COLO668 (cell line): ENCODE data around the gene PTCHD1.

Source experiments
- DNase-seq: peaks from one replicate; lab custom pipeline; 2025; ENCODE audit not compliant: unreplicated experiment; lab: John Stamatoyannopoulos, UW

The PTCHD1 gene

DNA sequence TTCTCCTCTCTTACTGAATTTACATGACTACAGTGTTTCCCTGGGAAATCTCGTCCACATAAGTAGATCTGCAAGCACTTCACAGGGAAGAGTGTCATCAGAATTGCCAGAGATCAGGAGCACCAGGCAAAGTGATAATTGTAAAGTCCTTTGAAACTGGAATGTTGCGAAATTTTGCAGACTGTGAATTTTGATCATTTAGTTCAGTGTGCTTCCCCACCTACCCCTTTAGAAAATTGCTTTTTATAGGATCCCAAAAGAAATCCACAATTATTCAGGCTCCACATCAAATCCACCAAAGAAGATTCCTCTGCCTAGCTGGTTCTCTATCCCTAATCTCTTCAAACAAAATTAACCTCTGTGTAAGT, 10.2 kb downstream of the PTCHD1 start:
- DNase-seq, result no peak

DNA sequence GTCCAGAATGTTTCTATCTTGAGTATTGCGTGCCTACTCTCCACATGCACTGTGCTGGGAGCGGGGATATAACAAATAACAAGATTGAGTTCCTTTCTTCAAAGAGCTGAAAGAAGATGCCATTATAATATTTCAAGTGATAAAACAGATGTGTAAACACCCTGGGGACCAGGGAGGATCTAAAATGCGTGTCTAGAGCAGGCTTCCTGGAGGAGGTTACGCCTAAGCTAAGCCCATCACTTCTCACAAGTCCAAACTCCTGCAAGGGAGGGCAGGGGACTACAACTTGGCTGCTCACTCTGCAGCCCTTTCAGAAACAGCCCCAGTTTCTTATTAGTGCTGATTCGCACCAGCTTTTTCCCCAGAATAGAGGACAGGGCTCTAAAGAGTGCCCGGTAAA, 21.5 kb downstream of the PTCHD1 start:
- DNase-seq, result no peak

DNA sequence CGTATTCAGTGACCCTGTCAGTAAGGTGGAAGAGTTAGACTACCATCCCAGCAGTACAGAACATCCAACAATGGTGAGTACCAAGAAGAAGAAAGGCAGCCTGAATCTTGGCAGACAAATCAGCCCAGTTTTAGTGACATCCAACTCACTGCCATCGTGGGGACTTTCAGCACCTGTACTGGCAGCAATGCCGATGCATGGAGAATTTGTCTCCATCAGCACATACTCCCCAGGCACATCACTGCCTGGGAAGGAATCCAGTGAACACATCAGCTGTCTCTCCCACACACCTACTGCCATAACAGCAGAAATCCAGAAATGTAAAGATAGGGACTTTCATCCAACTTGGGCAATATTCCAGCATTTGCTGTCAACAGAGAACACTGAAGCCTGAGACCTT, 29.8 kb downstream of the PTCHD1 start:
- DNase-seq, result no peak

DNA sequence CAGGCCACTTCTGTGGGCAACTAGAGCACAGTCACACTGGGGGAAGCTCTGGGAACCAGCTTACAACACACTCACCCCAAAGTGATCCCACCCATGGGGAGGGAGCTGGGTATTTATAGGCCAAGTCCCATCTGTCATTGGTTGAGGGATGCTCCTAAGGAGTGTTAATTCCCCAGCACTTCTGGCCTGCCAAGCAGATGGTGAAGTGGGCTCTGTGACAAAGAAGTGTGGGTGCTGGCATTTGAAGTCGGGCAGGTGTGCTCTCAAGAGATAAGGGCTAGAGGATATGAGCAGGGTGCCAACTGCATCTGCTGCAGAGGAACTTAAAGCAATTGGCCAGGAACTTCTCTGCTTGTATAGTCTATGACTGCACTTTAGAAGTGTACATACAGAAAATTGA, 30.9 kb downstream of the PTCHD1 start:
- DNase-seq, result no peak

DNA sequence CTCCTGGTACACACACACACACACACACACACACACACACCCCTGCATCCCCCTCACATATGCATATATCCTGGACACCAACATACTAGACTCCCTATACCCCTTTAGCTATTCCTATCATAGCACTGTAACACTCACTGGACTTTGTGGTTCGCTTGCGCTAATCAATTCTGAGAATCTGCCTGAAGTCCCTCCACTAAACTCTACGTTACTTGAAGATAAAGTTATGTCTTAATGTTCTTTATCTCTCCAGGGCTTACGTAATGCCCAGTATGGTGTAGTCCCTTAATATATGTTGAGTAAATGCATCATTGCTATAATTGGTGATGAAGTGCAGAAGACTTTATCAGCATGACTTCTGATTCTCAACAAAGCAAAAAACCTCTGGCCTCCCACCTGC, 32.3 kb downstream of the PTCHD1 start:
- DNase-seq, result no peak

DNA sequence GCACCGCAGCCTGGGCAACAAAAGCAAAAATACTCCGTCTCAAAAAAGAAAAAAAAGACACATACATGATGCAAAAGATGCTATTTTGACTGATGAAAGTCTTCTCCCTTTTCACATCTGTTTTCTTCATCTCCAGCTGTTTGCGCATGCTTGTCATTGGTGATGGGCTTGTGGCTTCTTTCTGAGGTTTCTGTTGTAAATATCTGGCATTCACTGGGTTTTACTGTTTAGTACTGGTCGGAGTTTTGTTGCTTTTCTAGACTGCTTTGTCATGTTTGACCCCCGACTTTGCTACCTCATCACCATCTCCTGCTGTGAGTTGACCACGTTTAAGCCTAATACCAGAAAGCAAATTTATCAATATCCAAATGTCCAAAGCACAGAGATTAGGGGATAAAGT, 34.4 kb downstream of the PTCHD1 start:
- no peak for DNase-seq

DNA sequence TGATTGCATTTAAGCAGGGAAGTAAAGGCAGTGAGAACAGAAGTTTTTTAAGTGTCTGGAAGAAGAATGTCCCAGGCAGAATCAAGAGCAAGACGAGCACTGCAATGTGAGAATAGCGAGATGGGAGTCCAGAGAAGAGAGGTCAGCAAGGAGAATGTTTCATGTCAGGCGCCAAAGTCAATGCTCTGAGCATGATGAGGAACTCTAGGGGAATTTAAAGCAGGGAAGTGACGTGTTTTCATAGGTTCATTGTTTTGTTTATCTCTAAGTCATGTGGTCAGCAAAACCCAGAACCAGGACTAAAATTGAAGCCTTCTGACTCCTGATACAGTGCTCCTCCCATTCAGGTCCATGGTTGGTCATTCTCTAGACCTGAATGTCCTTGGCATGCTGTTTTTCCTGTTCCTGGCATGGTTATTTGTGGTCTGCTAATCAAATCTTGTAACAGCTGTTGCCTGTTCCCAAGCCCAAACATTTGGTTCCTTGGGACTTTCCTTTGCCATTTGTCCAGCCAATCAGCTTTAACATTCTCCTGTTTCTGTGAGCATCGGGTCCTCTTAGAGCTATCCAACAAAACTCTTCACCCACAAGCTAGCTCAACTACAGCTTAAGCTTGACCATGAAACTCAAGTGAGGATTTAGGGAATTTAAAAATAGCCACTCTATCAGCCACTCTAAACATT, 37.7 kb downstream of the PTCHD1 start:
- DNase-seq, result no peak

DNA sequence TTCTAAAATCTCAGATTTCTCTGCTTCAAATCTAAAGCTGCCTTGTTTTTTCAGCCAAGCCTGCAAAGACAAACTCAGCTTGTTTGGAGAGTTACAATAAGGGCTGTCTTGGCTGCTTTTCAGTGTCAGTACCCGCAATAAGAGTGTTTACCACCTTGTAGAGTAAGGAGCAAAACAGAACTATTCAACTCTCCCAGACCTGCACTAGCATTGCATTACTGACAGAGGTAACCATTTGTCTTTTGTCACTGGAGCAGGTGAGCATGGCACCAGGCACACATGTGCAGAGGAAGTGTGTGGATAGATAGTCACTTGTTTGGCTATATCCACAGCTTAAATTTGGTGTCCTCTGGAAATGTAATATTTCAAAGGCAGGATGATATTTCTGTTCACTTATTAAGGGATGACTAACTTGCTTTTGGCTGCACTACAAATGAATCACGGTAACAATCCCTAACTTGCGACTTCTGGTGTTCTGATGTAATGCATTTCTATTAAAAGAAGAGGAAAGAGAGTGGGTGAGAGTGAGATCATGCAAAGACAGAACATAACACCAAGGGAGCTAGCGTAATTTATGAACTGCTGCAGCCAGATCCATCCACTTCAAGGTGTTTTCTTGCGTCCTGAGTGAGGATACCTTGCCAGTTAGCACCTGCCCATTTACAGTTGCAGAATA, 38.6 kb downstream of the PTCHD1 start:
- no peak for DNase-seq

DNA sequence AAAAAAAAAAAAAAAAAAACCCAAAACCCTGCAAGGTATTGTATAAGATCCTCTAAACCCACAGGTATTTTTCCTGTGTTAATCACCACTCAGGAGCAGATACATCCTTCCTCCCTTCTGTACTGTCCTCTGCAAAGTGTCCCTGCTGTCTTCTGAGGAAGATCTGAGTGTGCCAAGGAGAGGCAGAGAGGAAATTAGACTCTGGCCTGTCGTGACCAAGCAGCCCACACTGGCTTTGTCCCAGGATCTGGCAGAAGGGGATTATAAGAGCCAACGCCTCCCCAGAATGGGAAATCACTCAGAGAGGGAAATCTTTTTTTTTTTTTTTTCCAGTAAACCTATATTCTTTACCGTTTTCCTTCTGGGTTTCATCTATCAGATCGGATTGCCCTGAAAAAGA, 39.6 kb downstream of the PTCHD1 start:
- DNase-seq, result no peak

DNA sequence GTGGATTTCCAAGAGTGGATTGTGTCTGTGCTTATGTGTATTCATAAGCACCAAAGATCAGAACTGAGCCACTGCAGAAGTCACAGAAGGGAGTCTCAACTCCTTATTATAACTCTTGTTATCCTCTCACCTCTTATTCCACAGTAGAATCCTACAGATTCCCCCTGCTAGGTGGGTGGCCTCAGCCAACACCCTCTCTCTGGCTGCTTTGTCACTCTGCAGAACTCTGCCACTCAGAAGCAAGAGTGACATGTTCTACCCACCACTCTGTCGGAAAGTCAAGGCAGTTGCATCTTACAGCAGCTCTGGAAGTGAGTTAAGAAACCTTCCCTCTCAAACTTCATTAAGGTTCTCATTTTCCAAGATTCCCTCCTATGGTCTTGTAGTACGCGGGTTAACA, 41.9 kb downstream of the PTCHD1 start:
- DNase-seq, result no peak

DNA sequence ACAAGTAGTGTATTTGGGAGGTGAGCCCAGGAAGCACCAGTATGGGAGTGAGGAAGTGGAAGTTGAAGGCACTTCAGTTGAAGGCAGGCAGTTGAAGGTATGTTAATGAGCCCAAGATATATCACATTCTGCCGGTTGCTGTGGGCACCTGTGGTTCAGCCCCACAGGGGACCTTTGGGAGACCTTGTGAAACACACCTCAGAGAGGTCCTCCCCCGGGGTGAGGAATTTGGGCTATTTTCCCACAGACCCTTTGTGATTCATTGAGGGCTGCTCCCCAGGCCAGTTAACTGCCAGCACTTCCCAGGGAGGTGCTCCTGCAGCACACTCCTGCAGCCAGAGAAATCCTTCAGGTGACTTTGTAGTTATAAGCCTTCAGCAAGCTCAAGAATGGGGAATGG, 45.9 kb downstream of the PTCHD1 start:
- no peak for DNase-seq

DNA sequence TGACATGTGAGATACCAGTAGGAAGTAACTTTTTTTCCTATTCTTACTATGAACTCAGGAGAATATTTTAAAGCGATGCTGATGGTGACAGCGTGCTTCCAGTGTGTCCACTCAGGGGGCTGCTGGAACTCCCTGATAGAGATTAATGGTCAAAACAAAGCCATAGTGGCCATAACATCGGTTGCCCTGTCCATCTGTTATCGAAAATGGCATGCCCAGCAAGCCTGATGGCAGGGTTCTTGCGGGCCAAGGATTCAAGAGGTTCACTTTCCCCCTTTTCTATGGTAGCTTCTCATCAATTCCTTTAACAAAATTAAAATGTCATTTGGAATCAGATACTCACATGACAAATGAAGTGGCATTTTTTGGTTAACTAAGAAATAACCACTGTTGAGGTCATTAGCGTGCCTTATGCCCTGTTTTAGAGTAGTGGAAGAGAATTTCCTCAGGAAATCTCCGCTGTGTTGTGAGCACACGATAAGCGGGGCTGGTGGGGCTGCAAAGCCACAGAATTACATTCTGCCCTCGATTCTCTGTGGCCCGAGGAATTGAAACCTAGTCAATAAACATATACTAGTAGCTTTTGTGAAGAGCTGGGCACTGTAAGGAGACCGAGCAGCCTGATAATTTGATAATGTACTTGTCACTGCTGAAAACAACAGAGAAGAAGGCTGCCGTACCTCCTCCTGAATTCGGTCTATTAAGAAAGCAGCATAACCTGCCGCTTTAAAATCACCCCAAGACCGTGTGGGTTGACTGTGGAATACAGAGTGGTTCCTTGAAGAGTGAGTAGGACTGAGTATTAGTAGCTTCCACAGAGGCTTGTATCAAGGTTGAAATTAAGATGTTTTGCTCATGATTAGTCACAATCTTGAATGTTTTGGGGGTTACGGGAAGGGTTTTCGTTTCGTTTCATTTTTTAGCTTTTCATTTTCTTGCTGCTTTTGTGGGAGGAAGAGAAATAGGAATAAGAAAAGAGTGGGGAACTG, 46.7 kb downstream of the PTCHD1 start:
- no peak for DNase-seq

DNA sequence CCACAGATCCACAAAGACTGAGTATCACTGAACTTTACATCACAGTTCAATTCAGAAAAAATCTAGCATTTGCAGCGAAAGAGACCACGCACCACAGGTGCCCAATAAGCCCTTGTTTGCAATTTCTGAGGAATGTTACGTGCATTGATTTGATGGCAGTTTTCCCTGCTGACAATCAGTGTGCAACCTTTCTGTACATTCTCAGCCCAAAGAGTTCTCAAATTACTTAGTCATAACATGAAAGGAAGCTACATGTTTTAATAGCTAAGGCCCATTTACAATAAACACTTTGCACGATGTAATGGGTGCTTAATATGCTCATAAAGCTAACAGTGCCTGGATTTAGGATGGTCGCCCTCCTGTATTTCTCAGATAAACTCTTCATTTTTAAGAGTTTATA, 47.9 kb downstream of the PTCHD1 start:
- no peak for DNase-seq

DNA sequence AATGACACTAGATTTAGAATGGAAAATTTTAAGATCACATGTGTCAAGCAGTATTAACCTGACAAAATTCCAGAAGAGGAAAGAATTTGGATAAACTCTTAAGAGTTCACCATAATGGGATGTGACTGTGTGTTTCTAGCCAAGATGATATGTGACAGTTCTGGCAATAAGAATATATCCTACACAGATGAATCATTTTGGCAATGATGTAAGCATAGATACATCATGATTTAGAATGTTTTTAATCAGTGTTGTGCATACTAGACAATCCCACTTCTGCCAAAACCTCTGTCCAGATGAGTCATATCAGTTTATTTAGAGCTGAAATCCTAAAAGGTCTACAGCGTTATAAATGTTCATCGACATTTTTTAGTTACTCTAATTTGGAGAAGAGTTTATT, 48.8 kb downstream of the PTCHD1 start:
- no peak for DNase-seq

DNA sequence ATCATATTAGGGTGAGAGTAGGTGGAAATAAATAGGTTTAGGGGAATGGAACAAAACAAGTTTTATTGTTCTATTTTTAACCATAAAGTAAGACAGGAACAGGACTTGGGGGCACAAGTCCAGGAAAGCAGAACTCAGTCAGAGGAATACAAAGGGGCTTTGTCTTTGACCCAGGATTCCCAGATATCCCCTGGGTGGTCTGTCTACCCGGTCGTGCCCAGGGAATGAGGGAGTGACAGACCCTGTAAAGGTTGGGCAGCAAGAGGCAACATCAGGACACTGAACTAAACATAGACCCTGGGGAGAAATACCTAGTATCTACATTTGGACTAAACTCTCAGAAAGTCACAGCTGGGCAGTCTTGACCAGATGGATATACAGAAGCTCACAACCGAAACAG, 50.6 kb downstream of the PTCHD1 start:
- DNase-seq, result no peak

DNA sequence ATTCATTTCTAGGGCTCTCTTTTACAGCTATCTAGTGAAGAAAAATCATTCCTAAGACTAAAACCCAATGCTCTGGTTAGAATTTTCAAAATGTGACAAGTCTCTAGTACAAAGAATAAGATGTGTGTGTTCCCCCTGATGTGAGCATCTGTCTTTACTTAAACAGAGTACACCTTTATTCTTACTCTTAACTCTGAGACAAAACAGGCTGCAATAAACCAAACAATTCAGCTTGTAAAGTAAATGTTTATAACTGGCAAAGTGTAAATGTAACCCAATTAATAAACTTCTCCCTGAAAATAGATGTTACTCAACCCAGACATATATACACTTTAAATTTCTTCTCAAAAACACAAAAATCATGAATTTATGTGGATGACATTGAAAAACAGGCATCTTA, 51.6 kb downstream of the PTCHD1 start:
- DNase-seq, result no peak

DNA sequence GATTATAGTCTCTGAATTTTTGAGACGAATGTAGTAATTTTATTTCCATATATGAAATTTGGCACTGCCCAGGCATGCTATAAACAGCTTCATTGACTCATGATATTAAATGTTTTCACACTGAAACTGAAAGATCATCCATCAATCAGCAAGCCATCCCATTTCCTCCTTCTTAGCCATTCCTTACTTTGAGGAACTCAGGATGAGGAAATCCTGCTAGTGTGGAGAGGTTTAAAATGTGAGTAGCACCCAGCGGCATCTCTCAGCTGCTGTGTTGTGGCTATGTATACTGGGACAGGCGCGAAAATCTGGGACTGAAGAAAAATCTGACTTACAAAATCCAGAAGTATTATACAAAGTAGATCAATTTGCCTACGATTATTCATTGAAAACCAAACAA, 52.1 kb downstream of the PTCHD1 start:
- DNase-seq, result no peak

DNA sequence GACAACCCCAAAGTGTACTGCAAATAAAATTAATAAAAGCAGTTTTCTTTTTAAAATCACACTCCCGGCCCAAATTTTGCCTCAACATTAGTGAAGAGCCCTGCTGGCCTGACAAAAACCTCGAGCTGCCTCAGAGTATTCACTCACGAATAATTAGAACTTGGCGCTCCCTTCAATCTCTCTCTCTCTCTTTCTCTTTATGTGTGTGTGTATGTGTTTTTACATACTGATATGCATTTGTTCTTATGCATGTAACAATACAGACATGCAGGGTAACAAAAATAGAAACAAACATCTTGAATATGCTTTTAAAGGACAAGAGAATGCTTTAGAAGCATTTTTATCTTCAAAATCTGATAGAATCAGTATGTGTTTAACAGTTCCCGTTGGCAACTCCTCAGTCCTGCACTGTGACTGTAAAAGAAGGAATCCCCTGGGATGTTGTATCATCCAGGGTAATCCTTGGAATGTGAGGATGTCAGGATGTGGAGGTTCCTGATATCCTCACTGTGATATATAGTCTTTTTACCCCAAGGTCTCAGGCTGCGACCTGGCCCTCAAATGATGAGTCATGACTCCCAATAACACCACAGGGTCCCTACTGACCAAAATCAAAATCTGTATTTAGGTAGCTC, 53.0 kb downstream of the PTCHD1 start:
- no peak for DNase-seq

DNA sequence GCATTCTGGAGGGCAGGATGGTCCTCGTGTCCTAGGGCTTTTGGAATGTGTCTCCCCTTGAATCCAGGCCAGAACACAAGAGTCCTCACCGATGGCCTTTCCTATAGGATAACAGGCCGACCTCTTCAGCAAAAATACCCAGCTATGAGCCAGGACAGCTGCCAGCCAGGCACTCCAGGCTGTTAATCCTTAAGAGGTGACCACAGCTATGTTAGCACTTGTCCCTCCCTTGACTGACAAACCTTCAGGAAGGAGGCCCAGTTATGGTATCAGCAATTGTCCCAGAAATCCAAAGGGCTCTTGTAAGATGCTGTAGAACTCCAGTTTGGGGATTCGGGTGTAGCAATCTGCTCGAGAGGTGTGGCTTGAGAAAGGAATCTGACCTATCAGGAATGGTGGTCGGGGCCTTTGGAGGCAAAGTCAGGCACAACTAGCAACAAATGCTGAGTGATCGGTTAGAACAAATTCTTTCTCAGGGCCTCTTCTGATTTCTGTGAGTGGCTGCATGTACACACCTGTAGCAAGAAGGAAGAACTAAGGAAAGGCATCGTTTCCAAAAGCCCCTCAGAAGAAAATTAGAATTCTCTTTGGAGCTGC, 54.6 kb downstream of the PTCHD1 start:
- no peak for DNase-seq

DNA sequence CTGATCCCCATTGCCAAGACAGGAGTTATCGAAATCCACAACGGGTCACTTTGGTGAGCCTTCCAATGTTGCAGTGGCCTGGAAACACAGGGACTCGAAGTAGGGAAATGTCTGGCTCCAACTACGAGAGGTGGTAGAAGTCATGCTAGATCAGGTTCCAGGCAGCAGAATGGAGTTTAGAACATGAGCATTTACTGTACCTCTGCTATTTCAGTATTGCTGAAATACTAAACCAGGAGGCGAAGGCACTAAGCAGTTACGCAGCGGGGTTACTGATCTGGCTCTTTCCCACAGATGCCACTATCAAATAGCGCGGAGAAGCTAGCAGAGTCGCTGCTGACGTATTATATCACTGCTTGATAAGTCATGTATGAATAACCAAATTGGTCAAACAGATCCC, 56.3 kb downstream of the PTCHD1 start:
- DNase-seq, result no peak

DNA sequence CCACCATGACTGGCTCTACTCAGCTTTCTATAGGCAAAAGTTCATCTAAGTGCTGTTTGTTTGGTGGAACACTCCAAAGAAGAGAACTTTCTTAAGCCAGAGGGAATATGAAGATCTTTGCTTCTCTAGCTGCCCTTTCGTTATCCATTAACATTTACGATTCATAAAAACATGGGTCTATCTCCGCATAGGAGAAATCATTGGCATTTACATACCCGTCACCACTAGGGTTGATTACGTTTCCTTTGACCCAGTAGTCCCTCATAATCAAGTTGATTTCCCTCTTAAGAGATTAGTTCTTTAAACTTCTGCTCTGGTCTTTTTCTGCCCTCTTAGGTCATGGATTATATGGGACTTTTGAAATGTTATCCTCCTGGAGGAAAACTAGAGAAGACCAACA, 57.5 kb downstream of the PTCHD1 start:
- DNase-seq, result no peak
